HG03175 (cell line): ENCODE data around the gene SOS1.

Source experiments
- ATAC-seq: cut with Tn5 transposase; IDR thresholded peaks from one replicate; pipeline ENCODE4 v1.9.1; 2021; ENCODE audit warnings: mild to moderate bottlenecking, moderate library complexity; ENCODE audit not compliant: unreplicated experiment

Gene SOS1

GRCh38 chr2:39039072-39039471, 81.8 kb downstream of the SOS1 start:
- no peak for ATAC-seq

DNA sequence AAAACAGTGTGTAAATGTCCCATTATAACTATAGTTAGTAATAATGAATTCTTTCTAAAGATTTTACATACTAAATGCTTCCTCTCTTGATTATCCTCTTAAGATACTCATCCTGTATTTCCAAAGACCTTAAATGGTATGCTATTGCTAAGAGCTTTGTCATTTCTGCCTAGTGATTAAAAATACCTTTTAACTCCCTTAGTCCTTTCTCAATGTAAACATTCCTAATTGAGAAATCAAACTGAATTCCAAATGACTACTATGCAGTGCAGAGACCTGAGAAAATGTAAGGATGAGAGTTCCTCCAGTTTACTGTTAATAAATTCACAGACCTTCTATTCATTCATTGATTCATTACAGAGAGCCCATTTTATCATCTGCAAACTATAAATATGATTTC, 86.9 kb downstream of the SOS1 start:
- ATAC-seq, result no peak

DNA sequence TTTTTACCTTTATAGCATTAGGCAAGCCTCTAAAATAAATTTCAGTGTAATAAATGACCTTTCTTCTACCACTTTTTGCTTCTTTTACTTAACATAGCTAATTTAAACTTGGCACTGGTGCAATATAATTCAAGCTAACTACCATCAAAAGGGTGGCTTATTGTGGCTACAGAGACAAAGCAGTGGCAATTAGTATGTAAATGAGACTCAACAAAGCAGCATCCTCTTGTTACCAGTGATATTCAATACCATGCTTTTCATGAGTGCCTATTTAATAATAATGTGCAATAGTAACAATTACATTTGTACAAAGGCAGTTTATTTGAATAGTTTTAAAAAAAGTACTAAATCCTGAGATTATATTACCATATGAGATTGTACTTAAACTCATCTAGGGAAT, 93.4 kb downstream of the SOS1 start:
- no peak for ATAC-seq

GRCh38 chr2:39024833-39025232, 96.0 kb downstream of the SOS1 start:
- ATAC-seq, result no peak

GRCh38 chr2:39023649-39024048, 97.2 kb downstream of the SOS1 start:
- no peak for ATAC-seq

- no peak for ATAC-seq
Observed at GRCh38 chr2:39022642-39023235, 98.1 kb downstream of the SOS1 start.

DNA sequence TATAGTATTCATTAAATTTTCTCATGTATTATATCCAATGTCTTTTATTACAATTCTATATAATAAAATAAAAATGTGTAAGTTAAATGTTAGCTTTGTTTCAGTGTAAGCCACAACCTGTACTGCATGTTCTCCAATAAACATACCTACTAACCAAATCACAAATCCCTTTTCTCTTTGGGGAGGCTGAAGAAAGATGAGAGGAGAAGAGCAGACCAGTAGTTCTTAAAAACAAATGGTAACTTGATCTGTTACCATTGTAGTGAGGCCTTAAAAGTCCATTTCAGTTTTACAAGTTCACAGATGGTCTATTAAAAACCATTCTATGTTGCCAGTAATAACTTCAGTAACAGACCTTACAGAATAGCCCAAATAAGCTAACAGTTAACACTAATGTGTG, 100.5 kb downstream of the SOS1 start:
- no peak for ATAC-seq

DNA sequence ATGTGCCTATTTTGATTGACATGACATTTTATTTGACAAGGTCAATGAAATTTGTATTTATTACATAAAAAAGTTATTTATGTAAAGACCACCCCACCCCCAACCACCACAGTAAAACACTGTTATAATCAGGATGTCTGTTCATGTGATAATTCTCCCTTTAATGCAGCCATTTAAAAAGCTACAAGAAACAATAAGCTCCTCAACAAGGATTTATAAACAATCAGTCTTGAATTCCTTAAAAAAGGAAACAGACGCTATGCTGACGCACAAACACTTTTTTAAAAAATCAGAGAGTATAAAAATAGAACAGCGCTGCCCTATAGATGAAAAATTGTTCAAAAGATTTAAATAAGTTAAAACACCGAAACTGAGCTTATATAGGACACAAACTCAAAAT, 102.2 kb downstream of the SOS1 start:
- no peak for ATAC-seq

DNA sequence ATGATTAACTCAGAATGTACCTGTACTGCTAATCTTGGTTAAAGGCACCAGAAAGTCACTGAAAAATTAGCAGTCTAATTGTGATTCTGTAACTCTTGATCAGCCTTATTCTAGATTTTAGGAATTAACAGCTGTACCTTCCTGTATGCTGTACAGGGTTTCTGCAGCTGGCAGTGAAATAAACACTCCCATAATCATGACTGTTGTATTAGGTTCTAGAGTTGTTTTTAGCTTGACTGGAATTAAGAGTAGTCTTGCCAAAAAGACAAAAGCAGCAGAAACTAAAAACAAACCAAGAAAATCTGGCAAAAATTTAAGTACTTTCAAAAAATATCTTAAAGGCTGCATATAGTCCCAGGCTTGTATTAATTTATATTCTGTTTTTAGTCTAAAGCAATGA, 103.5 kb downstream of the SOS1 start:
- ATAC-seq, result no peak

DNA sequence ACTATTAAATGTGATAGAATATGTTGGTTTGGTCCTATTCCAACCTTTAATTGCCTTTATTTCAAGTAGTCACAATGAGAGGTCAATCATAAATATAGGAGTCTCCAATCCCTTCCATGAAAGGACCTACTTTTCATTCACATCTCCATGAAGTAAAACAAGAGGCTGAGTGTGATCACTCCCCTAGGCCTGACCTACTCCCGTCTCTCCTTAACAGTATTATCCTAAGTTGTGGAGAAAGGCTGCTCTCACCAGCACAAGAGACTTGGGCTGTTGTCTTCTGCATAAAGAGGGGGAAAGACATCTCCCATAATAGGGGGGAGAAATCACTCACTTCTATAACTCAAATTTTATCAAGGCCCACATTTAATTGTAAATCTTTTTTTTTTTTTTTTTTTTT, 105.4 kb downstream of the SOS1 start:
- no peak for ATAC-seq

DNA sequence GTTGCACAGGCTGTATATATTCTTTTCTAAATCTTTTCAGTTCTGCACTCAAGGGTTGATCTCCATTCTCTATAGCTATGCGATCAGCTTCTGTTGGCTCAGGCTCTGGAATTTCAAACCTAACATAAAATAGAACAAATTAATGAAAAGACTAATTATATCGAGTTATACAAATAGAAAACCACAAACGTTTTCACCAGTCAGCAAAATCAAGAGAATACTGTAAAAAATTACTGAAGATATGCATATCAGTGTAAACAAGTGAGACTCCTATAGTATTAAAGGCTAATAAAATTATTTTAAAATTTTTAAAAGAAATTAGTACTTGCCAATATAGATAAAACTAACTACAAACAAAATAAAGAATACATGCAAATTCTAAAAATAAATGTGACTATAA, 107.0 kb downstream of the SOS1 start:
- no peak for ATAC-seq

DNA sequence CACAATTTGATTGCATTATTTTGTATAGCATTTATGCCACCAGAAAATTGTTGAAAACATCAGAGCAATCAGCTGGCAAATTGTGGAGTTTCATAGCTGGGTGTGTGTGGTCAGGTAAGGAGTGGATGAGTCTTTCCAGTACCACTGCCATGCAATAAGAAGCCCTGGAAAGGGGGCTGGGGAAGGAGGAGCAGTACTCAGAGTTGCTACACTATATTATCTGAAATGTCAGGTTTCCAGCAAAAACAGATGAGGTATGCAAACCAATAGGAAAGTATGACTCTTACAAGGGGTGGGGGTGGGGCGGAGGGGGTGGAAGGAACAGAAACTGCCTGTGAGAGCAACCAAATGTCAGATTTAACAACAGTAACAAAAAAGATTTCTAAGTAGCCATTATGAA, 112.2 kb downstream of the SOS1 start:
- no peak for ATAC-seq

DNA sequence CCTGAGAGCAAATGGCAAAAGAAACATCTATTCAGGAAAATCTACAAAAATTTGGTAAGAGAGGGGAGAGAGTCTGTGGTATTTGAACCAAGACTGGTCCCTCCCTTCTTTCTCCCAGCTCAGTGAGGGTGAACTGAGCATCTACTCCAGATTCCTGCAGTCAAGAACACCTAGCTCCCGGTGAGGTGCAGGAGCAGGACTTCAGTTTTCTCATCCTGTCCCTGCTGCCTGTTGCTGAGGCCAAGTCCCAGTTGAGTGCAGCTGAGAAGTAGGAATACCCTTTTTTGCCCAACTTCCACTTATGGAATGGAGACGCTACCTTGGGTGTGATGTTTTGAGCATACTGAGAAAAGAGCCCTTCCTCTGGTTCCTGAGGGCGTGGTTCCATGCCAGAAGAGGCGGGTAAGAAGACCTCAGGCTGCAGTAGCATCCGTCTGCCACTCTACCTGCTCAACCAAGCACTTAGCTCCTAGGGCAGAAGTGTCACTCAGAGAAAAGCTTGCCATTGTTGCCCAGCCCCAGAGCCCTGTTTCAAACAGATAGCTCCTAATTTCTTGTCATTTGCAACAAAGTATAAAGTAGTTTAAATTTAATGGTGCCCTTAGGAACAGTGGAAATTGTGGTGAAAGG, 112.9 kb downstream of the SOS1 start:
- no peak for ATAC-seq

DNA sequence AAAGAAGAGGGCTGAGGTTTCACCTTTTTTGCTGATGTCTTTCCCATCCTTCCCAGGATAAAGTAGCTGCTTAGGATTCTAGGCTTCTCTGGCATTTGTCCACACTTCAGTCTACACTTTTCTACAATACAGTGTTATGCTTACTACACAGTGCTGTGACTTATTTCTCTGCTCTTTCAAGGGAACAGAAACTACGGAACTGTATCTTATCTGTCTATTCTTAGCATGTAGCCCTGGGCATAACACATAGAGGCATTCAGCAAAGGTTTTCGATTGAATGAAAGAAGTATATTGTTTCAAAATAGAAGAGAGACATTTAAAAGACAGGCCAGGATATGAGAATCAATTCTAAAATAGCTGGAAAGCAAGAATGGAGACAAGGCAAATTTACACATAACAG, 120.3 kb downstream of the SOS1 start:
- no peak for ATAC-seq

- ATAC-seq, result no peak
Observed at GRCh38 chr2:38997781-38998180, 123.1 kb downstream of the SOS1 start.

DNA sequence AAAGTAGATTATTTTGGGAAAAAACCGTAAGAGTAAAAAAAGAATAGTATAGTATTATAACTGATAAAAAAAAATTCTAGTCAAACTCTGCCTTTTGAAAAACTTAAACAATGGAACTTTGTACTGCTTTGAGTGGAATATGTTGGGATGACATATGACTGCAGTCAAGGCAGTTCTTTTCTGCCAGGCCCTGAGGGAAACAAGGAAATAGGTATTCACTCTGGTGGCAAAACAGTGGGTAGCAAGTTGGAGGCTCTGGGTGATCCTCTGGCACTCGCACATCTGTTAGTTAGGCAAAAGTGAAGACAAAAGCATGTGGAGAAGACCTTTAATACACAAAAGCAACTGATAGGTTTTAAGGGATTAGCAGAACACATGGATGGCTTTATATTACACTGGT, 129.0 kb downstream of the SOS1 start:
- ATAC-seq, result no peak

DNA sequence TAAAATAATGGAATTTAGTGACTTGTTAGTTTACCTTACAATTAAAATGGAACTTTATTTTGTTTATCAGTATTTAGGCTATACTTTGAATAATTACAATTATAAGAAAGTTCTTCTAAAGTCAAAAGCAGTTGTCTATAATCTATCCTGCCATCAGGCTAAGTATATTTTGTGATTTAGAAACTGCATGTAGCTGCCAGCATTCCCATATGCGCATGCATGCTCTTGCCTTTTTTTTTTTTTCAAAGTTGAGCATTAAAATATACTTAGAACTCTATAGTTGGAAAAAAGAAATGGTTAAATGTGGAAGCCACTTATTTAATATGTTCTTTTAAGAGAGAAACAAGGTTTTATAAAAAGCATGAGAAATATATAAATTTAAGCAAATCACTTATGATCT, 132.1 kb downstream of the SOS1 start:
- ATAC-seq, result no peak

DNA sequence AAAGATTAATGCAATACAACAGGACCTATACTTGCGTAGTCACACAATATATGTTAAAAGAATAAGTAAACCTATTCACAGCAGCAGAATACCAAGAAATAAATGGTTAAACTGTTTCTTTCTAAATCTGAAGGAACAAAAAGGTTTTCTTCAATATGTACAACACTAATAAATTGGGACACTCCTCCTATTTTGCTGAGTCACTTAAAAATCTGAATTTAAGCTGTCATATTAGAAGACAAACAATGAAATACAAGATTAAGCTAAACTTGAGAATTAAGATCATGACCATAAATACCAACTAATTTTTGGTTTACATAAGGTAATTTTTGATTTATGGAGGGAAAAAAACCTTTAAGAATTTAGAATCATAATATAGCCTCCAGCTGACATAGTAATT, 138.4 kb downstream of the SOS1 start:
- no peak for ATAC-seq

- no peak for ATAC-seq
Observed at GRCh38 chr2:38981670-38982357, 139.0 kb downstream of the SOS1 start.

DNA sequence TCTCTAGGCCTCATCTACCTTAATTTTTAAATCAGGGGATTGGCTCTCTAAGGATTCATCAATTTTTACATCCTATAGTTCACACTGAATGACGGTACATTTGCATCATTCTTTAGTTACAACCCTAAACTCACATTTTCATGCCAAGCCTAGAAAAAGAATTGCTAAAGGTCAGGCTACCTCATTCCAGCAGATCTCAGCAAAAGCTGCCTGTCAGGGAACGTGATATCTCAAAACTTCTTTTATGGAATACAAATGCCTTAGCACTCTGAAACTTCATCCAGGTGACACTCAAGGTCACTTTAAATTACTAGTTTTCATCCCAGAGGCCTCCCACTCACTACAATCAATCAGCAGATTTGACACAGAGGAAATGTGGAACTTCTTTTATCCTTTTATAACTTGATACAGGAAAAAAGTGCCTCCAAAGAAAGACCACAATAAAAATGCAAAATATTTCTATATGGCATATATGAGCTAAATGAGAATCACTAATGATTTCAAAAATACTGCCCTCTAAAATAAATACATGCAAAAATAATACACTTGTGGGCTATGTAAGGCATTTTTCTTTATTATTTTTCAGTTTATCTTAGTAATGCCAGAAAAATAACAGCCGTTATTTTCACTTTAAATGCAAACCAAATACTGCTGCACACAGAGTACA, 139.7 kb downstream of the SOS1 start:
- no peak for ATAC-seq

DNA sequence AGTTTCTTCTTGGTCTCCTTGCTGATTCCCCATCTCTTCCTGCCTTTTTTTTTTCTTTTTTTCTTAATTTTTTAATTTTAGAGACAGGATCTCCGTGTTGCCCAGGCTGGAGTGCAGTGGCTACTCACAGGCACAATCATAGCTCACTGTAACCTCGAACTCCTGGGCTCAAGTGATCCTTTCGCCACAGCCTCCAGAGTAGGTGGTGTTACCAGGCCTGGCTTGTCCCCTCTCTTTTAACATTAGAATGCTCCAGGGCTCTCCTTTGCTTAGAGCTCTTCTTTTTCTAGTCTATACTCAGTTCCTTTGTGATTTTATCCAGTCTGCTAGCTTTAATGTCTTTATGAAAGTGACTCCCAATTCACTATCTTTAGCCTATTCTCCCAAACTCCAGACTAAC, 141.9 kb downstream of the SOS1 start:
- no peak for ATAC-seq

- no peak for ATAC-seq
Observed at GRCh38 chr2:38978296-38978903, 142.5 kb downstream of the SOS1 start.
